HFFc6 (cell line): ENCODE measurements around the gene CHURC1. TPM values are rescaled to one million over a fixed set of nuclear protein-coding genes. Genes with fewer than 3 reads are reported as not detected.

Source experiments
- DNase-seq: peaks from one replicate; pipeline ENCODE4 v3.0.0-alpha.2; 2018
- H3K27ac Mint-ChIP-seq: 2 replicates; pipeline ENCODE4 v1.8.0; 2020; ENCODE audit warnings: mild to moderate bottlenecking, mixed read lengths
- H3K27me3 Mint-ChIP-seq: 2 replicates; pipeline ENCODE4 v1.8.0; 2021; ENCODE audit warnings: mild to moderate bottlenecking, moderate library complexity, mixed read lengths; ENCODE audit not compliant: insufficient read depth
- H3K36me3 Mint-ChIP-seq: 2 replicates; pipeline ENCODE4 v1.8.0; 2021; ENCODE audit warnings: low read depth, mixed read lengths
- H3K4me1 Mint-ChIP-seq: 2 replicates; pipeline ENCODE4 v1.8.0; 2020; ENCODE audit warnings: low read depth, mixed read lengths
- H3K4me3 Mint-ChIP-seq: 2 replicates; pipeline ENCODE4 v1.8.0; 2020; ENCODE audit warnings: mild to moderate bottlenecking, moderate library complexity, mixed read lengths
- H3K9me3 Mint-ChIP-seq: 2 replicates; pipeline ENCODE4 v1.8.0; 2020; ENCODE audit warnings: mild to moderate bottlenecking, mixed read lengths
- total RNA-seq, 6 experiments: library from RNA; stranded (reverse); fragmentation: NEBNext Ultra II Directional; extraction: Animal tissue kit (Norgen Biotek cat#: 25700); gene quantifications; 2 replicates in 1 of 6; 3 replicates in 5 of 6; pipeline ENCODE4 v1.2.3, GENCODE V29; 2021
- TF ChIP-seq, protein P1 (sequence below): fragments of 200-600 bp; sonication (generic); IDR thresholded peaks from 2 replicates; pipeline ENCODE4 v1.5.0; 2021; ENCODE audit warnings: antibody characterized with exemption, mild to moderate bottlenecking

The CHURC1 gene
- total RNA-seq, 6 experiments from 2014 or later = 51.9 to 63.3 (median 59.2) TPM

DNA sequence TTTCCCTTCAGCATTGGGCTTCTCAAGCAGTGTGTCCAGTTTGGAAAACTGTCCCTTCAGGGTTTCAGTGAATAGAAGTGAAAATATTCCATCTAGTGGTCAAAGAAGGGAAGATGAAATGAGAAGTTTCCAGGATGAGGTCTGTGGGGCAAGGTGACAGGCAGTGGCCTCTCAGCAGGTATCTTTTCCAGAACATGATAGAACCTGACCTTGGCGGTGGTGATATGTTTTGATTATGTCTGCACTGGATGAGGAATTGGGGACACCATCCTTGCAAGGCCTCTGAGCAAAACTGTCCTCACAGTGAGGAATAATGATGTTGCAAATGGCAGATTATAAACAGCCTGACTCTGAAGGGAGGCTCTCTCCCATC is 23.6 kb downstream of the CHURC1 start:
- Mint-ChIP-seq H3K4me3 (no peak overlapping the region), H3K27me3 (no peaks in the 10 kb centered on the region), H3K4me1 (peaks cover 7% of the 10 kb centered on the region; the same call in 1 of the 2 replicates), H3K9me3 (no peaks in the 10 kb centered on the region), H3K36me3 (no peaks in the 10 kb centered on the region), H3K27ac (no peak overlapping the region)
- no peak for DNase-seq
- TF ChIP-seq, protein P1, sequence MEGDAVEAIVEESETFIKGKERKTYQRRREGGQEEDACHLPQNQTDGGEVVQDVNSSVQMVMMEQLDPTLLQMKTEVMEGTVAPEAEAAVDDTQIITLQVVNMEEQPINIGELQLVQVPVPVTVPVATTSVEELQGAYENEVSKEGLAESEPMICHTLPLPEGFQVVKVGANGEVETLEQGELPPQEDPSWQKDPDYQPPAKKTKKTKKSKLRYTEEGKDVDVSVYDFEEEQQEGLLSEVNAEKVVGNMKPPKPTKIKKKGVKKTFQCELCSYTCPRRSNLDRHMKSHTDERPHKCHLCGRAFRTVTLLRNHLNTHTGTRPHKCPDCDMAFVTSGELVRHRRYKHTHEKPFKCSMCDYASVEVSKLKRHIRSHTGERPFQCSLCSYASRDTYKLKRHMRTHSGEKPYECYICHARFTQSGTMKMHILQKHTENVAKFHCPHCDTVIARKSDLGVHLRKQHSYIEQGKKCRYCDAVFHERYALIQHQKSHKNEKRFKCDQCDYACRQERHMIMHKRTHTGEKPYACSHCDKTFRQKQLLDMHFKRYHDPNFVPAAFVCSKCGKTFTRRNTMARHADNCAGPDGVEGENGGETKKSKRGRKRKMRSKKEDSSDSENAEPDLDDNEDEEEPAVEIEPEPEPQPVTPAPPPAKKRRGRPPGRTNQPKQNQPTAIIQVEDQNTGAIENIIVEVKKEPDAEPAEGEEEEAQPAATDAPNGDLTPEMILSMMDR = peak; percentile 71

DNA sequence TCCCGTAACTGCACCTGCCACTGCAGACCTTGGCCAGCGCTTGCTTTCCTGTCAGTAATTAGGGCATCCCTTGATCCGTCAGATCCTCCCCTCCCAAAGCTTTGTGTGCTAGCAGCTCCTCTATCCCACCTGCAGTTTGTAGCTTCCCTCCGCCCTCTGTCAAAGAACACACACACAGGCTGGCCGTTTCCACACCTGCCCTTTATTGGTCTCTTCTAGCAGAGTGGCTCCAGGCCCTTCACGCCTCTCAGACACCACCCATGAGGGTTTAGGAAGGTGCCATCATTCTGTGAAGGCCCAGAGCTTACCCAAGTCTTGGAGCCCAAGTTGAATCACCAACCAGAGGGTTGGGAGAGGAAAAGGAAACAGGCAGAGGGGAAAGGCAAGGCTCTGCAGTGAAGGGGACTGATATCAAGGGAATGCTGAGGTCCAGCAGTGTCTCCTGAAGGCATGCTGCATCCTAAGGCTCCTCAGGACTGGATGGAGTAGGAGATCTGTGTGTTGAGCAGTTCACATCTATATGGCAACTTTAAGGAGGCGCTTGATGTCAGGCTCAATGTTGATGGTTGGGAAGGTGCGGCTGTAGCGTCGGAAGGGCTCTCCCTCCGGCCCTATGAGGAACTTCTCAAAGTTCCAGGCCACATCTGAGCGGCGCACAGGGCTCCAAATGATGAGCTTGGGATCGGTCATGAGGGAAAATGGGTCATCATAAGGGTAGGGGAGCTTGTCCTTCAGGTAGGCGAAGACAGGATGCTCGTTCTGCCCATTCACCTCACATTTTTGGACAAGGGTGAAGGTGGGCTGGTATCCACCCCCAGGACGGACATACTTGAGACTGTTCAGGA is 24.9 kb downstream of the CHURC1 start:
- Mint-ChIP-seq H3K27ac (no peak overlapping the region), H3K27me3 (peaks cover 3% of the 10 kb centered on the region; the same call in 1 of the 2 replicates), H3K36me3 (no peaks in the 10 kb centered on the region), H3K9me3 (no peaks in the 10 kb centered on the region), H3K4me3 (no peak overlapping the region), H3K4me1 (peaks cover 7% of the 10 kb centered on the region; the same call in 1 of the 2 replicates)
- DNase-seq = no peak
- TF ChIP-seq, protein P1 = no peak

DNA sequence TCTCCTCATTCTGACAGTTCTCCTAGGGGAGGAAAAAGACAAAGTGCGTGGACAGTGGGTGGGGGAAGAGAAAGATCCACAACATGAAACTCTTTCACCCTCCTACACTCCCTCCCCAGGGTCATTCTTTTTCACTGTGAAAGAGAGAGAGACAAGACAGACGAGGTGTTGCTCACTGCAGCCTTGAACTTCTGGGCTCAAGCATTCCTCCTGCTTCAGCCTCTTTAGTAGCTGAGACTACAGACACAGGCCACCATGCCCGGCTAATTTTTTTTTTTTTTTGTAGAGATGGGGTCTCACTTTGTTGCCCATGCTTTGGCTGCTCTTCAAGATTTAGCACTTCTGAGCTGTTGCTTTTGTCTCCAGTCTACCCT is 25.5 kb downstream of the CHURC1 start:
- DNase-seq = no peak
- H3K27me3 Mint-ChIP-seq = peaks cover 3% of the 10 kb centered on the region; the same call in 1 of the 2 replicates
- no peaks in the 10 kb centered on the region for H3K9me3 Mint-ChIP-seq
- H3K4me1 Mint-ChIP-seq = peaks cover 7% of the 10 kb centered on the region; the same call in 1 of the 2 replicates
- no peaks in the 10 kb centered on the region for H3K36me3 Mint-ChIP-seq
- H3K4me3 Mint-ChIP-seq = no peak overlapping the region
- no peak overlapping the region for H3K27ac Mint-ChIP-seq
- TF ChIP-seq, protein P1 = no peak

DNA sequence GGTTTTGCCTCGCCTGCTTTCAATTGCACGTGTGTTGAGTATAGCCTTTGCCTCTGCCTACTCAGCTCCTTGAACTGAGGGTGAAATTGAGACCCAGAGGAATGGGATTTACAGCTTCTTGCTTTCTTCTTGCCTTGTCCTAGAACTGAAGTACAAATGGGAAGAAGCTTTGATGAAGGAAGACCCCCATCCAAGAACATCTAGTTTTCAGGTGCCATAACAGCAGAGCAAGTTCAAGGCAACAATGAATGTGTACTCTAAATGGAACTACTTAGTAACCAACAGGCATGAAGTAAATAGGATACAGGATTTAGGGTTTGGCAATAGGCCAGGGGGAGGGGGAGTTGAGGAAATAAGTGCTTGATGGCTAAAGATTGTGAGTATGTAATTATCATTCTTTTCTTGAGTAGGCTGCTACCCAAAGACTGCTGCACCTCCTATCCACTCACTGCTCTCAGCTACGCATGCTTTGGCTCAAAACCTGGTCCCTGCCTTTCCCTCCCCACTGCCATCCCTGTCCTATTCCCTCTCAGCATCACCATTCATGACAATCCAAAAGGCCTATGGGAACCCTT is 26.2 kb downstream of the CHURC1 start:
- peaks cover 7% of the 10 kb centered on the region; the same call in 1 of the 2 replicates for H3K4me1 Mint-ChIP-seq

DNA sequence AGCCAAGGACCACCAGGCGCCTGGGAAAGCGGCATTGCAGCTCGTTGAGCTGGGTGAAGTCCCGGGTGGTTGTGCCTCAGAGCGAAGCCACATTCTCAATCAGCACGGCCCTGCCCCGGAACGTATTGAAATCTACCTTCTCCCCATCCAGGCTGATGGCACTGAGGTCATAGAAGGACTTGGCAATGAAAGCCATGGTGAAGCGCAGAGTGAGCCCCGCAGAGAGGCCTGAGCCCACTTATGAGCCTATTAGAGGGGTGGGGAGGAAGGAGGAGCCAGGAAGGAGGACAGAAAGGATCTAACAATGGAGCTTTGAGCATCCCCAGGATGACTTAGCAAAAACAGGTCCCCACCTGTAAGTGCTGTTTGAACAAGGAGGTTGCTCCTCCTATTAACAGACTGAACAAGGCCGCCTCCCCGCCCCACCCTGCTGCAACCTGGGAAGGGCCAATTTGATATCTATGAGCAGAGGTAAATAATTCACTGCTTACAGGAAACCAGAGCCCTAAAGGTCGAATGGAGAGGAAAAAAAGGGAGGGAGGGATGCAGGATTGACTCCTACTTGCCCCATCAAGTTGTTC is 28.4 kb downstream of the CHURC1 start, which contains the start of gene GPX2:
TSS of gene GPX2 (minus strand) at position 215 of the 581 bp plus-strand sequence. CDS start at position 196, 19 bp downstream.
- peaks cover 8% of the 10 kb centered on the region; the same call in 1 of the 2 replicates for H3K36me3 Mint-ChIP-seq
- no peak within 1 kb of the TSS for H3K27ac Mint-ChIP-seq
- H3K4me1 Mint-ChIP-seq = no peaks in the 10 kb centered on the region
- H3K27me3 Mint-ChIP-seq = peaks cover 3% of the 10 kb centered on the region
- H3K9me3 Mint-ChIP-seq = no peaks in the 10 kb centered on the region
- no peak for DNase-seq
- H3K4me3 Mint-ChIP-seq = no peak within 1 kb of the TSS
- TF ChIP-seq, protein P1 = no peak

More for the DNA sequence above, 26.2 kb downstream of the CHURC1 start:
- Mint-ChIP-seq H3K36me3 (peaks cover 4% of the 10 kb centered on the region; the same call in 1 of the 2 replicates), H3K27me3 (peaks cover 3% of the 10 kb centered on the region; the same call in 1 of the 2 replicates), H3K9me3 (no peaks in the 10 kb centered on the region), H3K27ac (no peak overlapping the region), H3K4me3 (no peak overlapping the region)
- no peak for DNase-seq
- TF ChIP-seq, protein P1 = no peak
